ENCODE measurements around the gene PDP2.

PDP2 gene

DNA sequence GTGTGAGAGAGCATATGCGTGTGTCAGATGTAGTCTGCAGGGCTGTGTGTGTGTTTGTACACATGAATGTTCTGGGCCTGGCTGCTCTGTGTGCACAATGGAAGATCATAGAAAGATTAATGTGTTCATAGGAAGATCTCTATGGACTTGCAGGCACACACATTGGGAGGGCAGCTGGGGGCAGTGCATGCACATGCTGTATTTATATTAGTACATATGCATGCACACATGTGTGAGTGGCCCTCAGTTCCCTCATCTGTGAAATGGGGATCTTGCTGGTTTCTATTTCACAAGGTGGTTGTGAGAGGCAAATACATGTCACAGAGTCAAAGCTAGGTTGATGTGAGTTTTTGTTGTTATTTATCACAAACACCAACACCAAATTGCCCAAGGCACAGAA lies 34.0 kb upstream of the PDP2 start:
- CTCF ChIA-PET: interaction anchor here (1.7 to 10.4 kb wide), 4 partner anchors 14 to 21 kb away, joined by 5 to 67 read pairs (median 8); partner anchors contain the start of gene NAE1
- no peak overlapping the region for H3K4me3 ChIP-seq (ENCODE audit: control insufficient read depth in 1 of 7, extremely low read depth in 1 of 7, insufficient read depth in 4 of 7, low read depth in 2 of 7, low read length in 6 of 7)
- POLR2A ChIA-PET: interaction anchor here (0.6 kb wide), 2 partner anchors 606 to 934 kb away, joined by 3 read pairs; no protein-coding TSS in a partner anchor
- no peak overlapping the region for H3K27ac ChIP-seq (ENCODE audit: insufficient read depth in 1 of 2, low read depth in 1 of 2, low read length in 2 of 2, poor library complexity in 1 of 2, severe bottlenecking in 2 of 2)
- no peak for DNase-seq
- WGBS (ENCODE audit: insufficient coverage): 100% methylated on average over 1 of the region's 1 CpG
- H3K9me3 ChIP-seq (ENCODE audit: control extremely low read depth in 1 of 5, control insufficient read depth in 4 of 5, insufficient read depth in 2 of 5, low read depth in 1 of 5, low read length in 4 of 5): no peaks in the 10 kb centered on the region
- no peaks in the 10 kb centered on the region for H3K36me3 ChIP-seq (ENCODE audit: control insufficient read depth in 4 of 4, insufficient read depth in 4 of 4, low read length in 3 of 4)
- peaks cover 0 to 14% (median 11%) of the 10 kb centered on the region in 4 experiments for H3K4me1 ChIP-seq (ENCODE audit: control extremely low read depth in 1 of 4, control insufficient read depth in 4 of 4, insufficient read depth in 4 of 4, low read length in 3 of 4)
- H3K27me3 ChIP-seq (replicated peaks in 2 of 5; ENCODE audit: control insufficient read depth in 4 of 5, insufficient read depth in 5 of 5, low read length in 4 of 5): peaks cover 0 to 43% (median 26%) of the 10 kb centered on the region in 5 experiments

DNA sequence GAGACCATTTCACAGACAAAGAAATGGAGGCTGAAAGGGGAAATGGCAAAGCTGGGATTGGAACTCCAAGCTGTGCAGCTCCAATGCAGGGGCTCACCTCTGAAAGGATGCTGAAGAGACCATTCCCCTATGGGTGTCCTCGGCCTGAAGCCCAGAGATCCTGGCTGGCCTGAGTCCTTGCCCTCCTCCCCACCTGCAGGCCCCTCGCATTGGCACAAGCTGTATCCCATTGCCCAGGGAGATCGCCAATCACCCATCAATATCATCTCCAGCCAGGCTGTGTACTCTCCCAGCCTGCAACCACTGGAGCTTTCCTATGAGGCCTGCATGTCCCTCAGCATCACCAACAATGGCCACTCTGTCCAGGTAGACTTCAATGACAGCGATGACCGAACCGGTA lies 33.5 kb upstream of the PDP2 start:
- CTCF ChIA-PET: interaction anchor here (1.7 to 10.4 kb wide), 4 partner anchors 14 to 20 kb away, joined by 5 to 67 read pairs (median 8); partner anchors contain the start of gene NAE1
- POLR2A ChIA-PET: interaction anchor here (0.6 kb wide), 2 partner anchors 606 to 934 kb away, joined by 3 read pairs; no protein-coding TSS in a partner anchor
- 98% methylated on average over 4 of the region's 6 CpGs for WGBS (ENCODE audit: insufficient coverage)
- H3K4me1 ChIP-seq (ENCODE audit: control extremely low read depth in 1 of 4, control insufficient read depth in 4 of 4, insufficient read depth in 4 of 4, low read length in 3 of 4): peaks cover 0 to 14% (median 11%) of the 10 kb centered on the region in 4 experiments
- H3K4me3 ChIP-seq (ENCODE audit: control insufficient read depth in 1 of 7, extremely low read depth in 1 of 7, insufficient read depth in 4 of 7, low read depth in 2 of 7, low read length in 6 of 7): no peak overlapping the region
- H3K27ac ChIP-seq (ENCODE audit: insufficient read depth in 1 of 2, low read depth in 1 of 2, low read length in 2 of 2, poor library complexity in 1 of 2, severe bottlenecking in 2 of 2): no peak overlapping the region
- H3K9me3 ChIP-seq (ENCODE audit: control extremely low read depth in 1 of 5, control insufficient read depth in 4 of 5, insufficient read depth in 2 of 5, low read depth in 1 of 5, low read length in 4 of 5): no peaks in the 10 kb centered on the region
- no peak for DNase-seq
- peaks cover 0 to 43% (median 25%) of the 10 kb centered on the region in 5 experiments for H3K27me3 ChIP-seq (replicated peaks in 2 of 5; ENCODE audit: control insufficient read depth in 4 of 5, insufficient read depth in 5 of 5, low read length in 4 of 5)
- no peaks in the 10 kb centered on the region for H3K36me3 ChIP-seq (ENCODE audit: control insufficient read depth in 4 of 4, insufficient read depth in 4 of 4, low read length in 3 of 4)

DNA sequence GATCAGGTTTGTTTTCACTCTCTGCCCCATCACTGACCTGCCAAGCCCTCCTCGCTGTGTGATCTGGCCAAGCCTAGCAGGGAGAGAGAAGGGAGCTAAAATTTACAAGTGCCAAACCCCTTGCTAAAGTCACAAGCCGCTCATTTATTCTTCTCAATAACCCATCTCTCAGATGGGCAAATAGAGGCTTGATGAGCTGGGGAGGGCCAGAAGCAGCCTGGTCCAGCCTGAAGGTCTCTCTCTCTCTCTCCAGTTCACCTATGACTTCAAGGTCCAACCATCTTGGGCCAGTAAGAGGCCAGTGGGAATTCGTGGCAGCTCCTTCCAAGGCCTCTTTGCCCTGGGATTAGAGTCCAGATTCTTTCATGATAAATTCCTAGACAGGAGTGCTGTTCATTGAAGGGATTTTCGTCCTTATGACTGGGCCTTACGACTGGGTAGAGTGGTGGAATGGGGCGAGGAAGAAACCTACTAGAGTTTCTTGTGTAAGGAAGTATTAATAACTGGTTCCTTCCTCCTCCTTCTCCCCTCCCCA lies 32.7 kb upstream of the PDP2 start:
- DNase-seq: no peak
- Histone ChIP-seq H3K36me3 (ENCODE audit: control insufficient read depth in 4 of 4, insufficient read depth in 4 of 4, low read length in 3 of 4) (no peaks in the 10 kb centered on the region), H3K4me1 (ENCODE audit: control extremely low read depth in 1 of 4, control insufficient read depth in 4 of 4, insufficient read depth in 4 of 4, low read length in 3 of 4) (peaks cover 0 to 15% (median 12%) of the 10 kb centered on the region in 4 experiments), H3K27ac (ENCODE audit: insufficient read depth in 1 of 2, low read depth in 1 of 2, low read length in 2 of 2, poor library complexity in 1 of 2, severe bottlenecking in 2 of 2) (no peak overlapping the region), H3K27me3 (replicated peaks in 2 of 5; ENCODE audit: control insufficient read depth in 4 of 5, insufficient read depth in 5 of 5, low read length in 4 of 5) (peaks cover 0 to 40% (median 22%) of the 10 kb centered on the region in 5 experiments), H3K4me3 (ENCODE audit: control insufficient read depth in 1 of 7, extremely low read depth in 1 of 7, insufficient read depth in 4 of 7, low read depth in 2 of 7, low read length in 6 of 7) (no peak overlapping the region), H3K9me3 (ENCODE audit: control extremely low read depth in 1 of 5, control insufficient read depth in 4 of 5, insufficient read depth in 2 of 5, low read depth in 1 of 5, low read length in 4 of 5) (no peaks in the 10 kb centered on the region)
- no CpG with 5 or more reads among the region's 6 CpGs for WGBS (ENCODE audit: insufficient coverage)
- POLR2A ChIA-PET: no interaction called here
- CTCF ChIA-PET: interaction anchor here (1.3 to 10.4 kb wide), 5 partner anchors 14 to 20 kb away, joined by 5 to 67 read pairs (median 7); partner anchors contain the start of gene NAE1

DNA sequence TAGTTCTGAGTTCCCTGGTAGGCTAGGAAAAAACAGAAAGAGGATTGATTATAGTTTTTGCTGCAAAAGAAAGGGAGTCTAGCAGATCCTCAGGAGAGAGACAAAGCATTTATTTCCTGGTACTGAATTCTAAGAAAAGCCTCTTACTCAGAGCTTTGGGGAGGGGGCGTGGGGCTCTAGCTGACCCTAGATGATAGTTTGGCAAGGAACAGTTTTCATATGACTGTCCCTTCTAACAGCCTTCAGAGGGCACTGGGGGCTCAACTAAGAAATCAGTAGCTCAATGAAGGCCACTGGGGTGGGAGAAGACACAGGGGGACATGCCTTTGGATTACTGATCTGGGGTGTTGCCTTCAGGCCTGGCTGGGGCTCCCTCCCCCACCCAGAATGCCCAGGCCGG lies 32.1 kb upstream of the PDP2 start:
- peaks cover 0 to 38% (median 19%) of the 10 kb centered on the region in 5 experiments for H3K27me3 ChIP-seq (replicated peaks in 2 of 5; ENCODE audit: control insufficient read depth in 4 of 5, insufficient read depth in 5 of 5, low read length in 4 of 5)
- no peaks in the 10 kb centered on the region for H3K9me3 ChIP-seq (ENCODE audit: control extremely low read depth in 1 of 5, control insufficient read depth in 4 of 5, insufficient read depth in 2 of 5, low read depth in 1 of 5, low read length in 4 of 5)
- H3K4me1 ChIP-seq (ENCODE audit: control extremely low read depth in 1 of 4, control insufficient read depth in 4 of 4, insufficient read depth in 4 of 4, low read length in 3 of 4): peaks cover 0 to 21% (median 17%) of the 10 kb centered on the region in 4 experiments
- no peak for DNase-seq
- CTCF ChIA-PET: interaction anchor here (0.6 to 10.4 kb wide), 5 partner anchors 14 to 70 kb away, joined by 3 to 67 read pairs (median 5); partner anchors contain the start of gene NAE1
- POLR2A ChIA-PET: interaction anchor here (0.6 kb wide), 1 partner anchor 22 kb away, joined by 6 read pairs; no protein-coding TSS in a partner anchor
- WGBS (ENCODE audit: insufficient coverage): 100% methylated on average over 2 of the region's 2 CpGs
- no peak overlapping the region for H3K27ac ChIP-seq (ENCODE audit: insufficient read depth in 1 of 2, low read depth in 1 of 2, low read length in 2 of 2, poor library complexity in 1 of 2, severe bottlenecking in 2 of 2)
- no peak overlapping the region for H3K4me3 ChIP-seq (ENCODE audit: control insufficient read depth in 1 of 7, extremely low read depth in 1 of 7, insufficient read depth in 4 of 7, low read depth in 2 of 7, low read length in 6 of 7)
- no peaks in the 10 kb centered on the region for H3K36me3 ChIP-seq (ENCODE audit: control insufficient read depth in 4 of 4, insufficient read depth in 4 of 4, low read length in 3 of 4)

DNA sequence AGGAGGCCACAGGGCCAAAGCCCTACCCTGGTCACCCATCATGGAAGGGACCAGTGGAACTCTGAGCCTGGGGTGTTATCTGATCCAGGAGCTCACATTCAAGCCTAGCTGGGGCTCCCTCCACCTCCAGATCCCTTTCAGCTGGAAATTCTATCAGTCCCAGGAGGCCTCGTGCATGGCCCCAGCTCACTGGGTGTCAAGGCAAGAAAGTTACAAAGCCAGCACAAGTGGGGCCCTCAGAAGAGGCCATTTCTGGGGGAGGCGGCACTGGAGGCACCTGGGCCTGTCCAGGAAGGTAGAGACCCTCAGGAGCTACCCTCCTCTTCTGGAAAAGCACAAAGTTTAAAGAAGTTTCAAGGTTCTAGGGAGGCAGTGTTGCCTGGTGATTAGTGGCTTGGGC lies 31.3 kb upstream of the PDP2 start:
- WGBS (ENCODE audit: insufficient coverage): 88% methylated on average over 1 of the region's 2 CpGs
- CTCF ChIA-PET: interaction anchor here (1.3 to 10.4 kb wide), 6 partner anchors 13 to 24 kb away, joined by 3 to 67 read pairs (median 4); partner anchors contain the start of gene NAE1
- POLR2A ChIA-PET: no interaction called here

DNA sequence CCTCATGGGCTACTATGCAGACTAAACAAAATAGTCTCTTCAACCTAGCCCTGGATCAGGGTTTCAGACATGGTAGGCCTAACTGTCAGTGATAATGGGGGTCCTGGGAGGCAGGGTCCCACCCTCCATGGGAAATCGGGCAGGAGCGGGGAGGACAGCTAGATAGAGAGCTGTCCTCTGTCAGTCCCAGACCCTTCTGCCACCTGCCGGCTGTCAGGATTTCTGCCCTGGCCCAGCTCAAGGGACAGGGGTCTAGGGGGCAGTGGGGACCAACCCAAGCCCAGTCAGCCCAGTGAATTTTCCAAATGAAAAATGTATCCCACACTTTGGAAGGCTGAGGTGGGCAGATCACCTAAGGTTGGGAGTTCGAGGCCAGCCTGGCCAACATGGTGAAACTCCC lies 30.8 kb upstream of the PDP2 start:
- ChIA-PET CTCF (interaction anchor here (1.3 to 10.4 kb wide), 5 partner anchors 12 to 23 kb away, joined by 3 to 67 read pairs (median 4); partner anchors contain the start of gene NAE1), POLR2A (no interaction called here)
- Histone ChIP-seq H3K9me3 (ENCODE audit: control extremely low read depth in 1 of 5, control insufficient read depth in 4 of 5, insufficient read depth in 2 of 5, low read depth in 1 of 5, low read length in 4 of 5) (no peaks in the 10 kb centered on the region), H3K27ac (ENCODE audit: insufficient read depth in 1 of 2, low read depth in 1 of 2, low read length in 2 of 2, poor library complexity in 1 of 2, severe bottlenecking in 2 of 2) (no peak overlapping the region), H3K4me3 (ENCODE audit: control insufficient read depth in 1 of 7, extremely low read depth in 1 of 7, insufficient read depth in 4 of 7, low read depth in 2 of 7, low read length in 6 of 7) (no peak overlapping the region), H3K4me1 (ENCODE audit: control extremely low read depth in 1 of 4, control insufficient read depth in 4 of 4, insufficient read depth in 4 of 4, low read length in 3 of 4) (peaks cover 0 to 18% (median 15%) of the 10 kb centered on the region in 4 experiments), H3K27me3 (replicated peaks in 2 of 5; ENCODE audit: control insufficient read depth in 4 of 5, insufficient read depth in 5 of 5, low read length in 4 of 5) (peaks cover 0 to 25% (median 16%) of the 10 kb centered on the region in 5 experiments), H3K36me3 (ENCODE audit: control insufficient read depth in 4 of 4, insufficient read depth in 4 of 4, low read length in 3 of 4) (no peaks in the 10 kb centered on the region)
- WGBS (ENCODE audit: insufficient coverage): 94% methylated on average over 3 of the region's 4 CpGs
- DNase-seq: no peak

More for the DNA sequence above, 31.3 kb upstream of the PDP2 start:
- DNase-seq: no peak
- Histone ChIP-seq H3K9me3 (ENCODE audit: control extremely low read depth in 1 of 5, control insufficient read depth in 4 of 5, insufficient read depth in 2 of 5, low read depth in 1 of 5, low read length in 4 of 5) (no peaks in the 10 kb centered on the region), H3K27ac (ENCODE audit: insufficient read depth in 1 of 2, low read depth in 1 of 2, low read length in 2 of 2, poor library complexity in 1 of 2, severe bottlenecking in 2 of 2) (no peak overlapping the region), H3K4me3 (ENCODE audit: control insufficient read depth in 1 of 7, extremely low read depth in 1 of 7, insufficient read depth in 4 of 7, low read depth in 2 of 7, low read length in 6 of 7) (no peak overlapping the region), H3K36me3 (ENCODE audit: control insufficient read depth in 4 of 4, insufficient read depth in 4 of 4, low read length in 3 of 4) (no peaks in the 10 kb centered on the region), H3K4me1 (ENCODE audit: control extremely low read depth in 1 of 4, control insufficient read depth in 4 of 4, insufficient read depth in 4 of 4, low read length in 3 of 4) (peaks cover 0 to 23% (median 20%) of the 10 kb centered on the region in 4 experiments), H3K27me3 (replicated peaks in 2 of 5; ENCODE audit: control insufficient read depth in 4 of 5, insufficient read depth in 5 of 5, low read length in 4 of 5) (peaks cover 0 to 30% (median 15%) of the 10 kb centered on the region in 5 experiments)

Data from common myeloid progenitor, CD34-positive (primary cell).